A549 treated with ZK216348 at 1 μM for 4 hours (cell line): Measurements from ENCODE around the gene CINP. TPM values are rescaled to one million over a fixed set of nuclear protein-coding genes. Genes with fewer than 3 reads are reported as not detected.

Experiments used
- total RNA-seq: library from RNA; stranded (reverse); fragments of 200-300 nt; extraction: Qiagen RNA extraction; gene quantifications from 5 replicates; pipeline ENCODE4 v1.2.3, GENCODE V29; 2022; ENCODE audit warnings: low read depth

Gene CINP
- 53.7 to 76.1 TPM (median 57.5 TPM) in 5 replicates for total RNA-seq

DNA sequence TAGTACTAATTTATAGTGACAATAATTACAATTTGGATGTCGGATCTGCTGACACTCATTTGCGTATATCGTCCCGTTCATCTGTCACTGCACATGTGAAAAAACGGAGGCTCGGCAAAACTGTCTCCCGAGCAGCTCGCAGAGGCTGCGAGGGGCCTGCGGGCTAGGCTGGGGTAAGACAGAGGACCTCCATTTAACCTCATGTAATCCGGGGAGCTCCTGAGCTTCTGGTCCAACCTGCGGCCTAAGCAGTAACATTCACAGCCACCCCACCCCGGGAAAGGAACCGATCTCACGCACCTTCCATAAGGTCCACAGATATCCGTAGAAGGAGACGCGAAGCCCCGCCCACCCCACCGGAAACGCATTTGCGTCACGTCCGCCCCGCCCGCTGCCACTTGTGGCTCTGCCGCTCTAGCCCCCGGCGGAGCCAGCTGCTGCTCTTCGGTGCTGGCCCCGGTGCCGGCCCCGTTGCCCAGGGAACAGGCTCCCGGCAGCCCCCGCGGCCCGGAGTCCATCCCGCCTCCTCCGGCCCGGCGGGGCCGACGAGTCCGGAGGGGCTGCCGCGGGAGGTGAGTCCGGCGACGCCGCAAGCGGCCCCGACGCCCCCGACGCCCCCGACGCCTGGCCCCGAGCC, at the start of gene CINP, which contains the start of gene TECPR2:
Gene CINP, minus strand, starts transcription at position 346 of the 637 bp plus-strand sequence. Its CDS starts 39 bp downstream, at position 307.
Gene TECPR2, plus strand, starts transcription at position 397 of the 637 bp plus-strand sequence. CDS start 13,781 bp downstream, outside the sequence.

DNA sequence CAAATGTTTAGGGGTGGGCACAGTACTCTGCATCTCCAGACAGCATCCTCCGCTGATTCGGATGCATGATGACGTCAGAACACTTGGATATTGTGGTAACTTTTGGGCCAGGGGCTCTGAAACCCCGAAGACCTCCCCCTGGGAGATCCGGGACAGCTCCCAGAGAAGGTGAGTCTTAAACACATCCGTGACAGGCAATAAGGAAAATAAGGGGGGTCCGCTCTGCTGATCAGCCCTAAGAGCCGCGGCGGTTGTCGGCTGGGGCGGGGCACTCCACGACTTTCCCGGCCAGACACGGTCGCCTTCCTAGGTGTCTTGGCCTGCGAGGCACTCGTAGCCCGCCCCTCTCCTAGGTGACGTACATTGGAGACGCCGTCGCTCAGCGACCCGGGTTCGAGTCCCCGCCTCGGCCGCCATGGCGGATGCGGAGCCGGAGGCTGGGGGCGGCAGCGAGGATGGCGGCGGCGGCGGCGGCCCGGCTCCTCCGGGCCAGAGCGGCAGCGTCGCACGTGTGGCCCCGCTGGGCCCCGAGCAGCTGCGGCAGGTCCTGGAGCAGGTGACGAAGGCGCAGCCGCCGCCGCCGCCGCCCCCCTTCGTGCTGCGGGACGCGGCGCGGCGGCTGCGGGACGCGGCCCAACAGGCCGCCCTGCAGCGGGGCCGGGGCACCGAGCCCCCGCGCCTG, 43.2 kb downstream of the CINP start, which contains the start of gene ZNF839:
Gene ZNF839, plus strand, starts transcription at position 396 of the 682 bp plus-strand sequence. Its CDS starts 20 bp downstream, at position 416.

DNA sequence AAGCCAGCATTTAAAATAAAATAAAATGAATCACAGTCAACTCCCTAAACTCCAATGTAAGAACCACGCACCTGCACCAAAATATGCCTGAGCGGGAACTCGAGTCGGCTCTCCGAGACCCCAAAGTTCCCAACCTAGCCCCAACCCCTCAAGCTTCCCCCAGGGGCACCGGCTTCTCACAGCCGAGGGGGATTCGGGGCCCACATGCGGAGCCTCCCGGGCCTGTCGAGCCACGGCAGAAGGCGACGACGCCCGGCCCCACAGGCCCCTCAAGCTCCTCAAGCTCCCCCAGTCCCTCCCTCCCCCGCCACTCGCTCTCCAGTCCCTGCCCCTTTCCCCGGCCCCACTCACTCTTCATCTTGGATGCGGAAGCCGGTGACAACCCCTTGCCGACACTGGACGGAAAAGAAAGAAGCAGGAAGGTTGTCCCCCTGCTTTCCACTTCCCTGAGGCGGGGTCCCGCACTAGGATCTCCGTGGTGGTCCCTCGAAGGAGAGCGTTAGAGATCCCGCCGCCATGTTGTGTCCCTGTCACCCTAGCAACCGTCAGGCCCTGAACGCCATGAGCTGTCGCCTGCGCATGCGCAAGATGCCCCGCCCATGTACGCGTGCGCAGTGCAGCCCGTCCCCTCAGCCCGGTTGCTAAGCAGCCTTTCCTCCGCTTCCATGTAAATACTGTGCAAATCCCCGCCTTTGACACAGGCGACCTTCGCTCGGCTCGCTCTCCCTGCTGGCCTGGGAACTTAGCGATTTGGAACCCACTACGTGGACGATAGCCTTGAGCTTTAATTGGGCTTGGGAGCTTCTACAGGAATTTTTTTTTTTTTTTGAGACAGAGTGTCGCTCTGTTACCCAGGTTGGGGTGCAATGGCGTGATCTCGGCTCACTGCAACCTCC, 57.8 kb downstream of the CINP start, which contains the start of gene MOK:
Gene MOK, minus strand, starts transcription at position 554 of the 896 bp plus-strand sequence. Its CDS starts 196 bp downstream, at position 358.

Other genes starting within 250 kb of the CINP start
- gene WDR20, start 223.0 kb downstream of the CINP start, total RNA-seq, result 20.1 to 21.9 TPM (median 20.4 TPM) in 5 replicates
- gene MOK, start 57.7 kb downstream of the CINP start, total RNA-seq, result 21.7 to 27.1 TPM (median 23.5 TPM) in 5 replicates
- gene ZNF839, start 43.1 kb downstream of the CINP start, total RNA-seq, result 5.8 to 7.2 TPM (median 6.6 TPM) in 5 replicates
- 4.0 to 9.7 TPM (median 8.7 TPM) in 5 replicates for gene TECPR2, start 51 bp upstream of the CINP start, total RNA-seq
- gene ANKRD9, start 146.9 kb upstream of the CINP start, total RNA-seq, result 3.9 to 15.7 TPM (median 13.8 TPM) in 5 replicates
- gene RCOR1, start 229.8 kb upstream of the CINP start, total RNA-seq, result 19.9 to 34.5 TPM (median 33.2 TPM) in 5 replicates